Stimulated activated effector memory CD8-positive, alpha-beta T cell treated with anti-CD3 and anti-CD28 coated beads, Interleukin-12 subunit alpha, Interleukin-12 subunit beta, amount 100 ng/mL, for 72 hours (primary cell): ENCODE measurements around the gene RAB27A.

Experiments used
- ATAC-seq: fragments of 150-1000 bp; cut with Tn5 transposase; 2 replicates; pipeline ENCODE4 v1.10.0; 2021
- DNase-seq, 2 donors: peaks; one replicate each; pipeline ENCODE4 v3.0.0; 2021 to 2022; ENCODE audit warnings: low spot score in 2 of 2
- H3K27ac Mint-ChIP-seq: one replicate; pipeline ENCODE4 v1.8.0; 2022; ENCODE audit warnings: mild to moderate bottlenecking, mixed read lengths
- H3K36me3 Mint-ChIP-seq: one replicate; pipeline ENCODE4 v1.8.0; 2022; ENCODE audit warnings: mild to moderate bottlenecking, mixed read lengths
- H3K4me1 Mint-ChIP-seq: one replicate; pipeline ENCODE4 v1.8.0; 2022; ENCODE audit warnings: mixed read lengths
- H3K4me3 Mint-ChIP-seq: one replicate; pipeline ENCODE4 v1.8.0; 2022; ENCODE audit warnings: mild to moderate bottlenecking, mixed read lengths
- H3K9me3 Mint-ChIP-seq: one replicate; pipeline ENCODE4 v1.8.0; 2022; ENCODE audit warnings: mixed read lengths

RAB27A gene

DNA sequence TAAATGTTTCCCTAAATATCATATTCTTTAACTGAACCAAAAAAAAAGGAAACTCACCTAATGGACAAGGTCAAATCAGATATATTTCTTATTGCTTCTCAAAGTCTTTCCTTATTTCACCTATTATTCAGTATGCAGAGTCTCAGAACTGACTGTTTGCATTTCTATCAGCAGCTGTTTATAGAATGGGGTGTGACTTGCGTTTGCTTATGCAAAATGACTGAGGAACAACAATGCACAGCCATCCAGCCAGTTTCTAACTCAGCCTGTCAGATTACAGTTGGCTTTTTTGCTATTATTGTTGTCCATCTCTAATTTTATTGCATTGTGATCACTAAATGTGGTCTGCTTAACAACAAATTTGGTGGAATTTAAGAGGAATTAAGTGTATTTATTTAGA is 40.7 kb downstream of the RAB27A start:
- ATAC-seq: no peak
- H3K4me3 Mint-ChIP-seq: peak overlapping the region; percentile 24
- H3K27ac Mint-ChIP-seq: no peak overlapping the region
- no peaks in the 10 kb centered on the region for H3K9me3 Mint-ChIP-seq
- peaks cover 86% of the 10 kb centered on the region for H3K4me1 Mint-ChIP-seq
- H3K36me3 Mint-ChIP-seq: peaks cover 100% of the 10 kb centered on the region
- DNase-seq: no peak

DNA sequence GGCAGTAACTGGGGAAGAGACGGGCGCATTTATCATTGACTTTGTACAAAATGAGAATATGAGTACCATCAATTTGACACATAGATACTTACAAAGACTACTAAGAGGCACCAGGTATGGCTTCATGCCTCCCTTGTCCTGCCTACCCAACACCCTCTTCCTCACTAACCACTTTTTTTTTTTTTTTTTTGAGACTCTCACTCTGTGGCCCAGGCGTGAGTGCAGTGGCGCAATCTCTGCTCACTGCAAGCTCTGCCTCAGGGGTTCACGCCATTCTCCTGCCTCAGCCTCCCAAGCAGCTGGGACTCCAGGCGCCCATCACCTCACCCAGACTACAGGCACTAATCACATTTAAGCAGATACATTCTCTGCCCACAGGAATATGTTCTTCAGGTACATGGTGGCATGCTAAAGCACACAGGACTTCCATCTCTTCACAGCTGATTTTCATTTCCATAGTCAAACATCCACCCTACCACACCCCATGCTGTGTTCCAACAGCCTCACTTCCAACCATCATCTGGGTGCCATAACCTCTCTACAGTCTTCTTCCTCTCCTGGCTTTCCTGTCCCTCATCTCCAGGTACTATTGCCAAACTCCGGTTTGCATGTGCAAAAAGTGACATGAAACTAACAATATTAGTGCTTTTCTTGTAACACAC is 41.7 kb downstream of the RAB27A start:
- no peak for DNase-seq
- H3K9me3 Mint-ChIP-seq: no peaks in the 10 kb centered on the region
- peaks cover 100% of the 10 kb centered on the region for H3K36me3 Mint-ChIP-seq
- ATAC-seq: peak; percentile 85
- peaks cover 88% of the 10 kb centered on the region for H3K4me1 Mint-ChIP-seq
- peak overlapping the region; percentile 55 for H3K27ac Mint-ChIP-seq
- peak overlapping the region; percentile 24 for H3K4me3 Mint-ChIP-seq

DNA sequence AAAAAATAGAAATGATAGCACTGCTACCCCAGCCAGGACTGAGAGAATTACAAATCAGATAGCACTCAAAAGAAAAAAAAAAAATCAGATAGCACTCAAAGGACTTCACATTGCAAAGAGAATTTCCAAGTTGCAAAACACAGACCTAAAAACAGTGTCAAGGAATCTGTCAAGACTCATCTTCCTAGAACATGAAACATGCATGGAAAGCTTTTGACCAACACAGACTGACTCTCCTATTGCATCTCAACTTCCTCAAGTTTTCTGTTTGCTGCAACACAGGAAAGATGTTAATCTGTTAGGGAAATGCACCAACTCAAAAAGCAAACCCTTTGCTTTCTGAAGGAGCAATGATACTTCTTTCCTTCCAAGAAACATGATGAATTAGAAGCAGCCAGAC is 42.3 kb downstream of the RAB27A start:
- no peaks in the 10 kb centered on the region for H3K9me3 Mint-ChIP-seq
- peaks cover 90% of the 10 kb centered on the region for H3K4me1 Mint-ChIP-seq
- no peak for ATAC-seq
- H3K4me3 Mint-ChIP-seq: peak overlapping the region; percentile 24
- peaks cover 100% of the 10 kb centered on the region for H3K36me3 Mint-ChIP-seq
- H3K27ac Mint-ChIP-seq: peak overlapping the region; percentile 55
- no peak for DNase-seq

DNA sequence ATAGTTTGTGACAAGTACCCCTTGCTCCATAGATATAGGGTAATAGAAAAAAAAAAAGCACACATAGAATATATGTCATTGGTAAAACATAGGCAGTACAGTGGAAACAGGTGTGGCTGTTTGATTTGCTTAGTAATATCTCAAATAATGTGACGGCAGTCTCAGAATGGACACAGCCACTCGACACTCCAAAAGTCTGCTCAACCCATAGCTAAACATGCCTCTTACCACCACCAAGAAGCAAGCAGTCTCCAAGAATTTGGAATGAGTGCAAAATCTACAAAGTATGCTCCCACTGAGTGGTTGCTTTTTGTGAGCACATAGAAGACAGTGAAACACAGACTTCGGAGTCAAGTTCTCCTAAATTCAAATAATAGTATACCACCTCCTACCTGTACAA is 43.0 kb downstream of the RAB27A start:
- Mint-ChIP-seq H3K36me3 (peaks cover 100% of the 10 kb centered on the region), H3K4me3 (peak overlapping the region; percentile 24), H3K4me1 (peaks cover 89% of the 10 kb centered on the region), H3K27ac (peak overlapping the region; percentile 55), H3K9me3 (no peaks in the 10 kb centered on the region)
- ATAC-seq (no peak), DNase-seq (no peak)

DNA sequence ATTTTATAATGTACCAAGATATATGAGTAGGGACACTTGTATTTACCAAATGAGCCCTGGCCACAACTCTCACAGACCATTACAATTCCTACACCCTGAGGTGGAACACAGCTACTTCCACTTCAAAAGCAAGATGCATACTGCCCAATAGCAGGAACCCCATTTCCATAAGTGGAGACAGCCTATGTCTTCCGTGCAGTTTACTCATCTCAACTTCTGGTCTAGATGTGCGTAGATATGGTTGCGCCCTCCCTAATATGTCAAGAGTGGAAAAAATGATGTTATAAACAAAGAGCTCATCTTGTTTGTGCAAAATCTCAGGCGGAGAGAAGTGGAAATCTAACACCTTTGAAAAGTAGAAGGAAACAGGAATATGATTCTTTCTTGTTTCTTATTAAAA is 44.6 kb downstream of the RAB27A start:
- Mint-ChIP-seq H3K4me3 (peak overlapping the region; percentile 9), H3K36me3 (peaks cover 100% of the 10 kb centered on the region), H3K9me3 (no peaks in the 10 kb centered on the region), H3K4me1 (peaks cover 88% of the 10 kb centered on the region), H3K27ac (peak overlapping the region; percentile 60)
- DNase-seq: no peak
- peak; percentile 81 for ATAC-seq

DNA sequence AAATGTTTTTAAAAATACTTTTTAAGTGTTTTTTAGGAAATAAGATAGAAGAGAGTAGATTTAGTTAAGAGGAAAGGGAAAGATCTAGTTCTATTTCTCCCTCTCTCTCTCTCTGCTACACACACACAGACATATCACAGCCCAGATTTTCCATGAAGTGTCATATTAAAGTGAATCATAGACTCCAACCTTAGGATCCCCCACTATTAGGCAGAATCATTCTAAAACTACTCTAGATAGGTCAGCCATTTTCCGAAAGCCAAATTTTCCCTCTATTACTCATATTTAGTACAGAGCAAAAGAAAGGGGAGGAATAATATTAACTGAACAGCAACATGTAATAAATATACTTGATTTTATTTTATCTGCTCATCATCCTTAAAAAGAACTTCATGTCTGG is 47.7 kb downstream of the RAB27A start:
- Mint-ChIP-seq H3K27ac (peak overlapping the region; percentile 60), H3K4me1 (peaks cover 88% of the 10 kb centered on the region), H3K4me3 (peak overlapping the region; percentile 28), H3K9me3 (no peaks in the 10 kb centered on the region), H3K36me3 (peaks cover 99% of the 10 kb centered on the region)
- ATAC-seq (peak; percentile 22), DNase-seq (no peak)

DNA sequence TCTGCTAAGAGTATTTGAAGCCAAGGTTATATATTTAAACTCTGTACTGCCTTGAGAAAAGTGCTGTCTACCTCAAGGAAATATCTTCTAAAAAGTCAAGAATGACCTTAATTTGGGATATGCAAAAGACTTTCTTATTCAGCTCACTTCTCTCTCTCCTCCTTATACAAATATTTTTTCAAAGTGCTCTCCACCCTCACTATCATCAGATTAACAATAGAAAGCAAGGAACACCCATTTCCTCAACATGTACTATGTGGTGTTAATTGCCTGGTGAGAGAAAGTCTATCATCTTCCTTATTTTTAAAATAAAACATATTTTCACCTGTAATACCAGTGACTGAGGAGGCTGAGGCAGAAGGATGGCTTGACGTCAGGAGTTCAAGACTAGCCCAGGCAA is 48.4 kb downstream of the RAB27A start:
- Mint-ChIP-seq H3K36me3 (peaks cover 99% of the 10 kb centered on the region), H3K27ac (peak overlapping the region; percentile 60), H3K4me3 (no peak overlapping the region), H3K9me3 (no peaks in the 10 kb centered on the region), H3K4me1 (peaks cover 87% of the 10 kb centered on the region)
- DNase-seq (no peak), ATAC-seq (no peak)

DNA sequence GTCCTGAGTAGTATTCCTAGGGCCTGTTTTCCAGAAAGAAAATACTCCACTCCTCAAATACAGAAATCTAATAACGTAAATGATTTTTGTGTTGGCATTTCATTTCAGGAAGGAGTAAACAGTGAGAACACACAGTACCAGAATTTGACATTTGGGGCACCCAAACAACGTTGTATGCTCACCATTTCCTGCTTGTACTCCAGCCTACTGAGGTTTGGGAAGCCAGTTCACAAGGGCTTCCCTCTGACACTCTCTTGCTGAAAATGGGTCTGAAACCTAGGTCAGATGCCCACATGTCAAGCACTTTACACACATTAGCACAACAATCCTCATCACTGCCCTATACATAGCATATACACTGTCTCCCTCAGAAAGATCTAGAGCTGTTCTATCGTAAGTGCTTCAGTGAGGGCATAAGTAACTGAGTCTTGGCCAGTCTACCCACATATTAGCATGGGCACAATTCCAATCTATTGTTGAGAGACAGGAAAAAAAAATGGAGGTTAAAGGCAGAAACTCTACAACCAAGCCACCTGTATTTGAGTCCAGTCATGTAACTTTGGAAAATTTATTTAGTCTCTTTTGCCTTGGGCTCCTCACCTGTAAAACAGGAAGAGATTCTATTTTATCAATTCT is 49.4 kb downstream of the RAB27A start:
- DNase-seq (no peak), ATAC-seq (peak; percentile 3)
- peak overlapping the region; percentile 61 for H3K4me3 Mint-ChIP-seq
- peak overlapping the region; percentile 88 for H3K27ac Mint-ChIP-seq
- H3K36me3 Mint-ChIP-seq: peaks cover 99% of the 10 kb centered on the region
- H3K4me1 Mint-ChIP-seq: peaks cover 88% of the 10 kb centered on the region
- H3K9me3 Mint-ChIP-seq: no peaks in the 10 kb centered on the region

DNA sequence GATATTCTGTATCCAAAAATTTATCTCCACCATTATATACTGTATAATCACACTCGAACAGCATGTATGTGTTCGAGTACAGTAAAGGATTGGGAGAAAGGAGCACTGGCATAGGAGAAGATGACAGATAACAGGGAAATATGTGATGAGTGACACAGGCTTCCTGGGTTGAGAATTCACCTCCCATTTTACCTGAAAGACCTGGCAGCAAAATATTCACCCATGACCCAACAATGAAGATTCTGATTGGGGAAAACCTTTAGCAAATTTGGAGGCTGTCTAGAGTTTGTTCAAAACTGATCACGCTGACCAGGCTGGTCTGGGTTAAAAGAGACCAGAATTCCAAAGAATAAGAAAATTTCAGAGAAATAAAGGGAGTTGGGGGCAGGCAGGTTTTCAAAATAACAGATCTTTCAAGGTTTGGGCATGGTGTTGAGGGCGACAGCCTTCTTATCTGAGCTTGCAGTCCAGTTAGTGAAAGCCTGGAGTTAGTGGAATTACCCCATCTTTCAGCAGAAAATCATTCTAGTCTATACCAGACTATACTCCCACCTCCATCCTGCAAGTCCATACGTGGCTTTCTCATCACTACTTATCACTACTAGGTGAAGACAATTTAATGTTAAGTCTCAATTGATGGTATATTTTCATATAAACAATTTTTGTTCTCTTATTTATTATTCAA is 50.0 kb downstream of the RAB27A start:
- ATAC-seq (no peak), DNase-seq (no peak)
- Mint-ChIP-seq H3K9me3 (no peaks in the 10 kb centered on the region), H3K36me3 (peaks cover 99% of the 10 kb centered on the region), H3K4me1 (peaks cover 85% of the 10 kb centered on the region), H3K4me3 (peak overlapping the region; percentile 61), H3K27ac (peak overlapping the region; percentile 88)

DNA sequence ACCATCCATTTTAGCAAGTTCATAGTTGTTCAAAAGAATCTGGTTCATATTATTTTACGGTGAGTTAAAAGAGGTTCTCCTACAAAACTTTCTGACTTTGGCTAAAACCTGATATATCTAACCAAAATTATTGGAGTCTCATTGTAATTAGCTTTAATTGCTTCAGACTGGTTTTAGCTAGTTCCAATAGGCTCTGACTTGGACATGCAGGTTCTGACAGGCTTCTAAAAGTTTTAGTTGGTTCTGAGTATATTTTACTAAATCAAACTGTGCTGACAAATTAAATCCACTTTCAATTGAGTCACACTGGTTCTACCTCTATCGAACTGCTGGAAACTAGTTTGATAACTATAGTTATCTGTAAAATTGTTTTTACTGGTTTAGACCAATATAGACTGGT is 50.7 kb downstream of the RAB27A start:
- Mint-ChIP-seq H3K27ac (peak overlapping the region; percentile 88), H3K4me1 (peaks cover 85% of the 10 kb centered on the region), H3K9me3 (no peaks in the 10 kb centered on the region), H3K4me3 (peak overlapping the region; percentile 61), H3K36me3 (peaks cover 99% of the 10 kb centered on the region)
- no peak for DNase-seq
- ATAC-seq: peak; percentile 36

DNA sequence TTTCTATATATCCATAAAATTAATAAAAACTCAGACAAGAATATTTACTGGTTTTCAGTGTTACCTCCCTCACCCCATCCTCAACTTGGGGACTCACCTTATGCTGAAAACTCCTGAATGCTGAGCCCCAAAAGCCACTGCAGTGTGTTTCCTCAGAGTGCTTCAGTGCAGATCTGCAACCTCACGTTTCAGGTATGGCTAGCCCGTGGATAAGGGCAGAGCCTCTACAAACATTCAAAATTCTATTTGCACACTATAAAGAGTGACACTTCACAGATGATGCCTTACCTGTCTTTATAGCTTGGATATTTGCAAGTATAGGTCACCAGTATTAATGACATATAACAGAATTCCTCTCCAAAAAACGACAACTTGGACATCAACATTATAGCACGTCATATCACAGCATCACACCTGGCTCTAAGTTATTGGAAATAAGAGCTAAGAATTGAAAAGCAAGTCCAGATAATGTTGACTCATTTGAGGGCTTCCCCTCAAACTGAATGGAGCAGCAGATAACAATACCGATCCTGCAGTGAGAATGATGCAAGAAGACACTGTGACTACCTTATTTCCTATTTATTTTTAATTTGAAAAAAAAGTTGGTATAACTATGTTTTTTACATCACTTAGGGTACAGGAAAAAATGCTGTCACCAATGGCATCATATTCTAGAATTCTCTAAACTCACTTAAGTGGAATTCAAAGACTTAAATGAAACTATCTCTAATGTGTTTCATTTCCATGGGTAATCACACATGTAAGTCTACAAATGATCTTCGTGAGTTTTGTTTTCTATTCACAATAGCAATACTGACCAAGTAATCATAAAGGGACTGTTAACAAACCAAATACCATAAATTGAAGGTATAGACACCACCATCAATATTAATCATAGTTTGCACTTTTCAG is 52.1 kb downstream of the RAB27A start:
- Mint-ChIP-seq H3K36me3 (peaks cover 99% of the 10 kb centered on the region), H3K9me3 (no peaks in the 10 kb centered on the region), H3K27ac (peak overlapping the region; percentile 88), H3K4me3 (peak overlapping the region; percentile 61), H3K4me1 (peaks cover 75% of the 10 kb centered on the region)
- ATAC-seq: peak; percentile 88
- DNase-seq: no peak

DNA sequence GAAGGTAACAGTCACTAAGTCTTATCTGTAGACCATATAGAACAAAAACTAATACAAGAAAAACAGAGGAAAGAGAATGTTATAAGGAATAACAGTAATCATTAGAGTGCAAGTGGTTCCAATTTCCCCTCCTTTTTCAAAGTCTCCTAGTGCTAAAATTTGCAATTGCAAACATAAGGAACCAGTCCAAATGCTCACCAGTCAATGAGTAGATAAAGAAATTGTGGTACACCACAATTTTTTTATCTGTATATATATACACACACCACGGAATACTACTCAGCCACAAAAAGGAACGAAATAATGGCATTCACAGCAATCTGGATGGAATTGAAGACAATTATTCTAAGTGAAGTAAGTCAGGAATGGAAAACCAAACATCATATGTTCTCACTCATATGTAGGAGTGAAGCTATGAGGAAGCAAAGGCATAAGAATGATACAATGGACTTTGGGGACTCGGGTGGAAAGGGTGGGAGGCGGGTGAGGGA is 54.0 kb downstream of the RAB27A start:
- Mint-ChIP-seq H3K9me3 (no peaks in the 10 kb centered on the region), H3K4me3 (peak overlapping the region; percentile 61), H3K4me1 (peaks cover 71% of the 10 kb centered on the region), H3K27ac (peak overlapping the region; percentile 40), H3K36me3 (peaks cover 99% of the 10 kb centered on the region)
- no peak for DNase-seq
- no peak for ATAC-seq

DNA sequence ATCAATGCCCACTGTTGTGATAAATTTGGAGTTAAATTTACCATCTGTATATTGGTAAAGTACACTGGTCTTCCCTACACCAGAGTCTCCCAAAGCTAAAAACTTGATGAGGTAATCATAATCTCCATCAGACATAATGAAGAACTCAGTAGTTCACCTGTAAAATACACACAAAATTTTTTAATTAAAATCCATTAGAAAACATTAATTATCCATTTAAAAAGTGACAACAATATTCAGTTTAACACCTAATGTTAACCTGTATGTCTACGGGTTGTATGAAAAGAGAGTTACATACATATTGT is 54.9 kb downstream of the RAB27A start:
- no peak for ATAC-seq
- no peak for DNase-seq
- H3K4me3 Mint-ChIP-seq: peak overlapping the region; percentile 1
- H3K36me3 Mint-ChIP-seq: peaks cover 100% of the 10 kb centered on the region
- no peaks in the 10 kb centered on the region for H3K9me3 Mint-ChIP-seq
- H3K27ac Mint-ChIP-seq: peak overlapping the region; percentile 13
- H3K4me1 Mint-ChIP-seq: peaks cover 71% of the 10 kb centered on the region

DNA sequence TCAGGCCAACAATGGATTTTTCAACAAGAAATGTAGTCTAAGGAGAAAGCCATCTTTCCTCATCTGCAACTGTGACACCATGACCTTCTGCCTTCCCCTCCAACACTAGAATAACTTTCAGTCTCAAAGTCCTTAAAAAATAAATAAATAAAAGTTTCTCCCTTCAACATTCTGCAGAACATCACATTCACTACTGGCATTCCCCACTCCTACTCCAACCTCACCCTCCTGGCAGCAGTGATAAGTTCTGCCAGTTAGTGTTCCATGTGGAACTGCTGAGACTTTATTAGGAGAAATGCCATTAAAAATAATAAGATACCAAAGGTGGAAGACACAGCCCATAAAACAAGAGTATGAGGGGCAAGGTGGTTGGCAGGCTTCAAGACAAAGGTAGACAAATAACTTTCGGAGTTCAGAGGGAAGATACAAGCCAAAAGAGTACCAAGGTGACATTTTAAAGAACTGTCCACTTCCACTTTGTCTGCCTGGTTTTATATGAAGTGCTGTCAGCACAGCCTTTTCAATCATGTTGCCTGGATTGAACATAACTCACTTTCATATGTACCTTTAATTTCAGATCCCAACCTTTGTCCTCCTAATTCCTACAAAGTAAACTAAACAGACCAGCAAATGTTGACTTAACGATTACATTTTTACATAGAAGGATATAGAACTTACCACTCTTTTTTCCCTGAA is 55.4 kb downstream of the RAB27A start:
- no peak for DNase-seq
- peaks cover 100% of the 10 kb centered on the region for H3K36me3 Mint-ChIP-seq
- peaks cover 68% of the 10 kb centered on the region for H3K4me1 Mint-ChIP-seq
- H3K4me3 Mint-ChIP-seq: peak overlapping the region; percentile 1
- ATAC-seq: no peak
- peak overlapping the region; percentile 13 for H3K27ac Mint-ChIP-seq
- H3K9me3 Mint-ChIP-seq: no peaks in the 10 kb centered on the region
